ENCODE measurements around the gene TNFRSF4.
"Not testable (repeated sequence)": the region's sequence is repeated elsewhere in the genome, so short reads cannot be mapped to it uniquely, and the experiment has no call there.

TNFRSF4 gene

GRCh38 chr1:1181129-1181937 lies 32.6 kb downstream of the TNFRSF4 start:
- DNase-seq, result no peak

DNA sequence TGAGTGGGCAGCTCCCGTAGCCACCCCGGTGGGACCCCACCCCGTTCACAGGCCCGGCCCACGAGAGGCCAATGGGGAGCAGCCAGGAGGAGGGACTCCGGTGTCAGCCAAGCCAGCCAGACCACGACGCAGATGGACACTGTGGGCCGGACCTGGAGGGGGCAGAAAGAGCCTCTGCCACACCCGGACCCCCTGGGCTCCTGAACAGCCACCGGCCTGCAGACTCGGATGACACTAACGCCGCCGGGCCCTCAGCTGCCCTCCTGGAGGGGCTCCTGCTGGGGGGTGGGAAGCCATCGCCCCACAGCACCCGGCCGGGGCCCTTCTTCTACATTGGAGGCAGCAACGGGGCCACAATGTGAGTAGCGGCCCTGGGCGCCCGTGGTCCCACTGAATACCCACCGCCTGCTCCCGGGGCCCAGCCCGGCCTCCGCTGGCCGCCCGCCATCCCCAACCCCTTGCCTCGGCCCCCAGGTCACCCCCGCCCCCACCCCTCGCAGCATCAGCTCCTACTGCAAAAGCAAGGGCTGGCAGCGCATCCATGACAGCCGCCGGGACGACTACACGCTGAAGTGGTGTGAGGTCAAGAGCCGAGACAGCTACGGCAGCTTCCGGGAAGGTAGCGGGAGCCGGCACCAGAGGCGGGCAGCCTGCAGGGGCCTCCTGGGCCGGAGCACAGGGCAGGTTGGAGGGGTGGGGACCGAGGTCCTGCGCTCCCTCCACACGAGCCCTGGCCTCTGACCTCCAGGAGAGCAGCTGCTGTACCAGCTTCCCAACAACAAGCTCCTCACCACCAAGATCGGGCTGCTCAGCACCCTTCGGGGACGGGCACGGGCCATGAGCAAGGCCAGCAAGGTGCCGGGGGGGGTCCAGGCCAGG lies 33.7 kb downstream of the TNFRSF4 start:
- DNase-seq, result no peak

DNA sequence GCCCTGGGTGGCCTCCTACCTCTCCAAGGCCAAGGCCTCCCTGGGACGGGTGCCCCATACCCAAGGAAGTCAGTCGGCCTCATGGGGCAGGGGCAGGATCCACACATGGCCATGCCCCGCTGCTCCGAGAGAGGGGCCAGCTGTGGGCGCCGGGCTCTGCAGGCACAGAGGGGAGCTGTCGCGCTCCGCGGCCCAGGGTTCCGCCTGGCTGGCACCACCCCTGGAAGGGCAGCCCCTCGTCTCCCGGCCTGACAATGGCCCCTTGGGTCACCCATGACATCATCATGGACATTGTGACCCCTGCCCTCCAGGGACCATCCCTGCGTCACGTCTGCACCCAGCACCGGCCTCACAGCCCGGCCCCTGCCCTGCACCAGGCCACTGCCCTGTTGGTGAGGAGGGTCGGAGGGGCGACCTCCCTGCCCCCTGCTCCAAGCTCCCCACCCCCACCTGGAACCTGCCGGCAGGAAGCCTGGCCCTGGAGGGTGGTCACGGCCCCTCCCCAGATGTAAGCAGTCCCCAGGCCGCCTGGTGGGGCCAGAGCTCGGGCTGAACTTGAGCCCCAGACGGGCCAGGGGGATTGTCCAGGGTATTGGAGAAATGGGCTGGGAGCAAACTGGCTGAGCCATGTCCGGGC lies 34.5 kb downstream of the TNFRSF4 start:
- no peak for DNase-seq

DNA sequence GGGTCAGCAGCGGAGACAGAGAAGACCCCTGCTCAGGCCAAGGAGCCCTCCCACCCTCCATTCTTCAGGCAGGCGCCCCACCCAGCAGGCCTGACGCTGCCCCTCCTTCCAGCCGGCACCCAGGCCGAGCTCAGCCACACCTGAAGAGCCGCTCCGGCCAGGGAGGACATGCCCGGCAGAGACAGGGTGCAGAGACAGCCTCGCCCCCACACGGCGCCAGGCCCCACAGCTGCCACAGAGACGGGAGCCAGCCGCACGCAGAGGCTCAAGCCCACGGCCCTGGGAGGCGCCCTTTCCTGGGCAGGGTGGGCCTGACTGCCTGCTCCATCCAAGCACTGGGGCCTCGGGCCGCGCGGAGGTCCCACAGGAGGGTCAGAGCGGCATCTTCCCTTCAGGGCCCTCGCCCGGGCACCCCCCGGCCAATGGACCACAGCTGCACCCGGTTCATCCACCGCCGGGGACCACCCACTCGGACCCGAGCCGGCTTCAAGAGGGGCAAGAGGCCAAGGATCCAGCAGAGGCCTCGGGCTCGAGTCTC lies 35.1 kb downstream of the TNFRSF4 start:
- DNase-seq, result no peak

- DNase-seq, result no peak
Observed at GRCh38 chr1:1177452-1178206, 36.3 kb downstream of the TNFRSF4 start.

- DNase-seq, result no peak
Observed at GRCh38 chr1:1176931-1177330, 37.0 kb downstream of the TNFRSF4 start.

GRCh38 chr1:1176063-1176761 lies 37.7 kb downstream of the TNFRSF4 start:
- not testable (repeated sequence) for DNase-seq

GRCh38 chr1:1175221-1176062 lies 38.5 kb downstream of the TNFRSF4 start:
- no peak for DNase-seq

DNA sequence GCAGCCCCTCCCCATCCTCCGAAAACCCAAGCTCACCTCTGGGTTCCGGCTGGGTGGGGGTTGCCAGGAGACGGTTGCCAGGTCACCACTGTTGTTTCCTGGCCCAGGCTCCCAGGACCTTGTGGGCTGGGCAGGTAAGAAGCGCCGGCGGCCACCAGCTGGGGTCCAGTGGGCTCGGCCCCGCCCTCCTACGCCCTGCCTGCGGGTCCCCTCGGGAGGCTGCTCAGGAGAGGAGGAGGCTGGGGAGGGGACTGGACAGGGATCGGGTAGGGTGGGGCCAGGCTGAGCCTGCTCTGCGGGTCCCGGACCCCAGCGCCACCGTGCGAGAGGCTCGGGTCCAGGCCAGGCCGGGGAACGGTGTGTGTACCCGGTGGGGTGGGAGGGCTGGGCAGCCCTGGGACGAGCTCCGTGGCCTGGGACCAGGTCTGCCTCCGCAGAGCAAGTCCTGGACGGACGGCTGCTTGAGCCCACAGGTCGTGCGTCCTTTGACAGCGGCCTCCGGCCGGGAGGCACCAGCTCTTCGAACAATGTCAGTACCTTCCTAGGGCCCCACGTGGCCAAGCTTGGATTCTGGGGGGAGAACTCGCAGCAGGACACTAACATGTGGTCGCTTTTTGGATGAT lies 40.0 kb downstream of the TNFRSF4 start, which contains the start of gene TTLL10:
TTLL10 (plus strand) TSS at position 88 of the 623 bp plus-strand sequence. CDS start 5,336 bp downstream, outside the sequence.
- DNase-seq, result peak in 1 of 2 experiments; percentile 70

DNA sequence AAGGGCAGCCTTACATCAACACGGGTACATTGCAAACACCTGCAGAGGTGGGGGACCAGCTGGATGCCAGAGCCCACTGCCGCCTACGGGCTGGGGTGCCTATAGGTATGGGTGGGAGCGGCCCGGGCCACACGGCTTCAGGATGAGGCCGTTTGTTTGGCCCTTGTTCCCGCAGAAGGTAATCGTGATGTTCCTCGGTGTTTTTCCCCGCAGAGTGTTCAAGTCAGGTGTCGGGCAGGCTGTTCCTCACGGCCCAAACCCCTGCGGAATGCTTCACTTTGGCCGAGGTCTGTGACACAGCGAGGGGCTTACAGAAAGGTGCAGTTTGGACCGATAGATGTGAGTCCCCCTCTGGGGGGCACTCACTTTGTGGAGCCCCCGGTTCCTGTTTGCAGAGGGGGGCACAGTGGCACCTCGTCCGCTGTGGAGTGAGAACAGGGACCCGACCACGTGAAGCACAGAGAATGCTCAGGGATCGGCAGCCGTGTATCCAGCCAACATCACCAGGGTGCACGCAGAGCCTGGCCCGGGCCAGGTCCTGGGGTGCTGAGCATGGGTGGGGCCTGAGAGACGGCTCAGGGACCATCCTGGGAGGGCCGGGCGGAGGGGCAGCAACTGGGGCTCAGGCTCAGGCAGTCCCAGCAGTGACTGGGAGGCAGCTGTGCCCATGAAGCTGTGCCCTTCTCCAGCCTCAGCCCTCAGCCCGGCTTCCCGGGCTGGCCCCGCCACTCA lies 40.7 kb downstream of the TNFRSF4 start:
- no peak for DNase-seq

GRCh38 chr1:1171546-1172340 lies 42.2 kb downstream of the TNFRSF4 start:
- no peak for DNase-seq

GRCh38 chr1:1171161-1171545 lies 42.8 kb downstream of the TNFRSF4 start:
- no peak for DNase-seq

DNA sequence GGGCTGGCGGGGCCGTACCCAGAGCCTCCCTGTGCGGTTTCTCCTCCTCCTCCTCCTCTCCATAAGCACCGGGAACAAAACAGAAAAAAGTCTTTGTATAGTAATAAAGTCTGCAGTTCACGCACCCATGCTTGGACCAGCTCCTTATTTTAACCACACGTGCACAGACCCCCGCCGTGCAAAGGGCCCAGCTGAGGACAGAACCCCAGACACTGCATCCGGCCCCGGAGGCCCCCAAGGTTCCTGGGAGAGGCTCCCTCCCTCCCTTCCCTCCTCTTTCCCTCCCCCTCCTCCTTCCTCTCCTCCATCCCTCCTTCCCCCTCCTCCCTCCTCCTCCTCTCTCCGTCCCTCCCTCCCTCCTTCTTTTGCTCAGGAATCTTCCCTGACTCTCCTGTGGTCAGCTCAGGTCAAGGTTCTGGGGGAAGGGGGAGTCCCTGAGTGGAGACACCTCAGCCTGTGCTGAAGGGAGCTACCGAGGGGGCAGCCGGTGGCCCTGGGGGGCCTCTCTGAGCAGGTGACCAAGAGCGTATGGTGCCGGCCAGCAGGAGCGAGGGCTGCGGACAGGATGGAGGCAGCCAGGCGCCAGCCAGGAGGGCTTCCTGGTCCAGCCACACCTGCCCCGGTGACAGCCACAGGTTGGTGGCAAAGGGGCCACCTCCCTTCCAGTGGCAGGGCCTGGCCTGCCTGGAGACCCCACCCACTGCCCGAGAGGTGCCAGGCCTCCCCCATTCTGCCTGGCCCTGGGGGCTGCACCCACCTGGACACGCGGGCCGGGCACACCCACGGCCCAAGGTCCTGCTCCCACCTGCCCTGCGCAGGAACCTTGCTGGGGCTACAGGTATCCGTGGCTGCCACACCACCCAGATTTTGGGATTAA lies 43.5 kb downstream of the TNFRSF4 start:
- DNase-seq, result no peak

DNA sequence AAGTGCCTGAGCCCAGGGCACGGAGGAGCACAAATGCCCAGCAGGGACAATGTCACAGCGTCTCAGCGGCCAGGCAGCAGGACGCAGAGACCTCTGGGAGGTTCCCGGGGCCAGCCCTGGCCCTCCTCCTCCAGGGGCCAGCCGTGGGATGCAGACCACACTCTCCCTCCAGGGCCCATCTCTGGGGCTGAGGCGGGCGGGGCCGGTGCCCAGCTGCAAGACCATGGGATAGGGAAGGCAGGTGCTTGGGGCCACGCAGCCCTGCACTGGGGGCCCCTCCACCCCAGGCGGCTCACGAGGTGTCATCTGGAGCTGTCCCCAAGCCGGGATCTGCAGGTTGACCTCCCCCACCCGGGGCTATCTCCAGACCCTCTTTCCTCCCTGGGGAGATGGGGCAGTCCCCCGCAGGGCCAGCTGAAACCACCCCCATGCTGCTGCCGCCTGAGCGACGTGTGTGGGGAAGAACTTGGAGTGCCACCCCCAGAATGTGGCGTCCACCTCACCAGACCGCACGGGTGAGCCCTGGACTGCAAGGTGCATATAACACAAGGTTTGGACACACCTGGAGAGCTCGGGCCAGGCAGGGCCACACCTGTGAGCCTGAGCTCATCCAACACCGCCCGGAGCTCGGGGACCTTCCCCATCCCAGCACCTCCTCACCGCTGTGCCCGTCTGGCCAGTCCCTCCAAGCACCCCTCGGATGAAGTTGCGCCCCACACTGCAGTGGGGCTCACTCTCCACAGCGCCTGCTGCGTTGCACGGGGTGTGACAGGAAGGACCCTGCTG lies 44.3 kb downstream of the TNFRSF4 start:
- no peak for DNase-seq

DNA sequence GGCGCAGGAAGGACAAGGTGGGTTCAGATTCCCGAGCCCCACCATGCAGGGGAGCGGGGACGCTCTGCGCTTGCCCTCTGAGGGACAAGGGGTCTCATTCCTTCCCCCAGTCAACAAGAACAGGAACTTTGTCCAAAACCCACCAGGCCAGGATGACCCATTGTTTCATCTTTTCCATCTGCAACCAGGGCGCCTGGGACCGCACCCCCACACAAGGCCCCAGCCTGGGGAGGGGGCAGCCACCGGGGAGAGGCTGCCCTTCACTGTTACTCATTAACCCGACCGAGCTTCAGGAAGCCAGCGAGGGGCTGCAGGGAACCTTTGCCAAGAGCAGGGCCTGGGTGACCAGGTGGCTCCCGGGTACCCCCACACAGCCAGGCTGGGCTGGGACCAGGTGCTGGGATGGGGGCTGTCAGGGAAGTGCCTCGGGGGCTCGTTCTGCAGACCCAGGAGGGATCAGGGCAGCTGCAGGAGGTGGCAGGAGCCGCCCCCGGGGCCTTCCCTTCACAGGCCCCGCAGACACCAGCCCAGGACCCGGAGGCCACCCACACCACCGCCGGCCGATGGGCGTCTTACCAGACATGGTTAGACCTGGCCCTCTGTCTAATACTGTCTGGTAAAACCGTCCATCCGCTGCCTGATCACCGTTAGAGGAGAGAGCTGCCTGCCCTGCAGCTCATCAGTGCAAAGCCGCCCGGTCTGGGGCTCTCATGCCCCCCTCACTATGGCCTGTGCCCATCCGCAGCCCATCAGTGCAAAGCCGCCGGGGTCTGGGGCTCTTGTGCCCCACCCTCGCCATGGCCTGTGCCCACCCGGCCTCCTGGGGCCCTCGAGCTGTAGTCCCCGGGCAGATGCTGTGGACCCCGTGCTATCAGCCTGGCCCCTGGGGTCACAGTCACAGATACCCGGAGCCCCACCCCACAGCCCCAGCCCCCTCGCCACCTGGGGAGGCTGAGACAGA lies 45.2 kb downstream of the TNFRSF4 start:
- DNase-seq, result no peak
